NCI-H2171 treated with DMSO at 0.1 percent for 48 hours (cell line): ENCODE data around the gene ALKBH3.
A peak's percentile ranks its signal among the peaks of the same experiment; 100 is the strongest.

Experiments used
- DNase-seq: peaks from one replicate; lab custom pipeline; 2025; lab: John Stamatoyannopoulos, UW

The ALKBH3 gene

DNA sequence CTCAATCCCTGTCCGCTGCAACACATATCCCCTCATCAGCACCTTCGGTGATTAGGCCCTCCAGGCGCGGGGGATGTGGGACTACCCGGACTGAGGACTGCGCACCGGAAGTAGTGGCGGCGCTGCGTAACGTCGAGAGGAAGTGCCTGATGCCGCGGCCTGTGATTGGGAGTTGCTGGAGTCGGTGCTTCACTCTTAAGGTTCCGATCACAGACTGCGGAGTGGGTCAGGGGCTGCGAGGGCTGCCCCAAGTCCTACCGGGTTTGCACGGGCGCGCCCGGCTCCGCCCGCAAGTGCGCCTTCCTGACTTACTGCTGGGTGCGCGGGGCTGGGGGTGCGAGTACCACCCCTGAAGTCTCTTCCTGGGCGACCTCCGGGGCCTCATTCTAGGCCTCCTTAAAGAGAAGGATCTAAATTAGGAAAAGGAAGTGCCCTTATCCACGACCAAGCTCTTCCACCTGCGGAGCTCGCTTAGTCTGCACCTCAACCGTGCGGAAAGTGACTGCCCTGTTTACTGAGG is at the start of gene ALKBH3:
Gene ALKBH3, plus strand, starts transcription at position 192 of the 520 bp plus-strand sequence. CDS start 1,822 bp downstream, outside the sequence.
- peak; percentile 98 for DNase-seq

DNA sequence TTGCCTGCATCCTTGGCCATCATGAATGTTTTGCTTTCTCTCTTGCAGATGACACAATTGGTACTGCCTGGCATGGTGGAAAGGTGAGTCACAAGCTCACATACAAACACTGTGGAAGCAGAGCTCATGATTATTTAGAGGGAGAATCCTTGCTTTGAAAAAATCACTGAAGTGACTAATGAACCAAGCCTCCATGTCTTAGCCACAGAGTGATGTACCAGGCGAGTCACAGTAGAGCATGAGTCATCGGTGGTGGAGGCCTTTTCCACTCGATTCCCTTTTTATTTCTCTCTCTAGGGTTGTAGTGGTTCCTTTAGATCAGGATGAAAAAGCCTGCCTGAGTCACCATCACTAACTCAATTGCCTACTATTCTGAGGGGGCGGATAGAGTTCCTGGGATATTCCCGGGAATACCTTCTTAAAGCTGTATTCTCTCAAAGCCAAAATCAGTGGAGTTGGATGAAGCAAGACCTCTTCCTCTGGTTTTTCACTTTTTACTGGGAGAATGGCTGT is 49.6 kb upstream of the ALKBH3 start:
- DNase-seq, result no peak

DNA sequence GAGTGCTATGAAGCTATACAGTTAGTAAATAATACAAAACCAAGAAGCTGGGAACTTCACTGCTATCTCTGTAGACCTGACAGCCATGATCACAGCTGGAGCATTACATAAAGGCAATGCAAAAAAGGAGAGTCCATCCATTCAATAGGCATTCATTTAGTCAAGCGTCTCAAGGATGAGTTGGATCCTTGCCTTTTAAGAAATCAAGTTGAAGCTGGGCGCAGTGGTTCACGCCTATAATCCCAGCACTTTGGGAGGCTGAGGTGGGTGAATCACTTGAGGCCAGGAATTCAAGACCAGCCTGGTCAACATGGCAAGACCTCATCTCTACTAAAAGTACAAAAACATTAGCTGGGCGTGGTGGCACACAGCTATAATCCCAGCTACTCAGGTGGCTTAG is 48.1 kb upstream of the ALKBH3 start:
- no peak for DNase-seq

DNA sequence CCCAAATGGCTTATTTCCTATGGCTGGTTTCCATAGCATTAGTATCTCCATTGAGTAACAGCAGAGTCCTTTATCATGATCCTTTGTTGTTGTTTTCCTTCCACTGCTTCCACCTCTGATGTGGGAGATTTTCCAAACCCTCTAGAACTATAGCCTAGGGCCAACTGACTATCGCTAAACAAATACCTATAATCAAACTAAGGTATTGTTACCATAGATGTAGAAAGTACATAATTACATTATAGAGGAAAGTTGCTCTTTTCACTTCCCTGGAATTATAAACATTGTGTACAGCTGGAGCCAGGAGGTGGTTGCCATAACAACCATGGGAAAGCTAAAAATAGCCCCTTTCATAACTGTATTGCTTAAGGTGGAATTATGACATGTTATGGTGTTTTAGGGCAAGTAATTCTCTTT is 47.0 kb upstream of the ALKBH3 start:
- peak; percentile 28 for DNase-seq

DNA sequence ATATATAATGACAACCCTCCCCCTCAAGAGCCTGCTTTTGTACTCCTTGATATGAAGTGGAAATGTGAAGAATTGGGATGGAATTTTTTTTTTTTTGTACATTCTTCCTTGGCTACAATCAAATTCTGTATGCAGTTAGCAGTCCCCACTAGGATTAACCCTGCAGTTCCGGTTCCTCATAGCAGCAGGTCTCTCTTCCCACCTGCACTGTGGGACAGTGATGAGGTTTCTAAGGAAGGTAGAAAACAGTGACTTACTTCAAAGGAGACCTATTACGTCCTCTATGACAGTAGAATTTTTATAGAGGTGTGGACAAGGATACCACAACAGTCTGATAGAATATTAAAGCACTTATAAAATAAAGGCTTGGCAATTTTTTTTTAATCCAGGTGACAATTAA is 46.3 kb upstream of the ALKBH3 start:
- no peak for DNase-seq

DNA sequence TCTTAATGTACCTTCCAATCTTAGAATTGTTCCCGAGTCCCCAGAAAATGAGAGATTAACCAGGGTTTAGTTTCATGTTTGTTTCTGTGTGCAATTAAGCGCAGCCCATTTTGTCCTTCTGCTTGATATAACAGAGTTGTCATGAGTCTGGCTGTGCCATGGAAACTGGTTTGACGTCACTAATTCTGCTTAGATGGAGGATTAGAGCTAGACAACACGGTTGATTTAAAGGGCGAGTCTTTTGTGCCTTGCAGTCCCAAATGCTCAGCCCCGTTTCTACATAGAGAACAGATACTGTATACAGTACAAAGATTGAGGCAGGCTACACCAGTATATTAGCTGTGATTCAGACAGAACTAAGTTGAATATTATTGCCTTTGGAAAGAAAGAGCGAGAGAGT is 45.5 kb upstream of the ALKBH3 start:
- no peak for DNase-seq

DNA sequence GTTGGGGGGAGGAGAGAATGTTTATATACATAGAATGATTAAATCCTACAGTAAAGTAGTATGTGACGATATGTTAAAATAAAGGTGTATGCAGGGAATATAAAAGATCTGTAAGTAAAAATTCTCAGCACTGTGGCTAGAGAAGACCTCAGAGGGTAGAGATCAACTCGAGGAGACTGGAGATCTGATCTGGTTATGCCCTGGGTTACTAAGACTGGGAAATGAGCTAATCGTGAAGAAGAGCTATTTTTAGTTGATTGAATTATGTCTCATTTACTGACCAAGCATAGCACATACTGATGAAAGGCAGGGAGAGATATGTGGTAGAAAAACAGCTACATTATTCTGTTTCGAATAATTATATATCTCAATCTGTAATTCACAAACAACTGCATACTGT is 42.8 kb upstream of the ALKBH3 start:
- DNase-seq, result no peak

DNA sequence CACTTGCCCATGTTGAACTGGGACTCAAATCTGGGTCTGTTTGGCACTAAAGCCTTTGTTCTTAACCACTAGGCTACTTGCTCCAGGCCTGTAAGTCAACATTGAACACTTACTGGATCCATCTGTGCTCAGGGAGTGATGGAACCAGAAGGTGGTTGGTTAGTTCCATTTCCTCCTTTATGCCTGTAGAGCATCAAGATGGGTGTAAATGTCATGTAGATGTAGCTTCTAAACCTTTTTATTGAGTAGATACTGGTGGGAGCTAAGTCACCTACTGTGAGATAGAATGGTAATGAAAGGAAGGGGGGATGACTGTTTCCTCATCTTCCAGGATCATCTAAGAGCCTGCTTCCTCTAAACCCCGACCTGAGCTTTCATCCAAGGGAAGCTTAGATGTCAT is 38.6 kb upstream of the ALKBH3 start:
- DNase-seq, result no peak

DNA sequence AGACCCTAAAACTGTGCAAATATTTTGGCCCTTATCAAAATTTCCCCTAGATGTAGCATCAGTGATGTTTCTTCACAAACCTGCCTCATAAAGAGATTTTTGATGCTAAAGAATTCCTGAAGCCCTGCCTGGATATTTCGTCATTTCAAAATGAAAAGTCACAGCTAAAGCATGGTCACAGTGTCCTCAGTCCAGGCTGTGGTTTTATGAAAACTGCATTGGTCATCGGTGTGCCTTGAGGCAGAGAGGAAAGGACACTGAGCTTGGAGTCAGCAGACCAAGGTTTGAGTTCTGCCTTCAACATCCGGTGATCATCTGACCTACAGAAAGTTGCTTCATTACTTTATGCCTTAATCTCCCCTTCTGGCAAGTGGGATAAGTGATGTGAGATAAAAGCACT is 34.8 kb upstream of the ALKBH3 start:
- no peak for DNase-seq

DNA sequence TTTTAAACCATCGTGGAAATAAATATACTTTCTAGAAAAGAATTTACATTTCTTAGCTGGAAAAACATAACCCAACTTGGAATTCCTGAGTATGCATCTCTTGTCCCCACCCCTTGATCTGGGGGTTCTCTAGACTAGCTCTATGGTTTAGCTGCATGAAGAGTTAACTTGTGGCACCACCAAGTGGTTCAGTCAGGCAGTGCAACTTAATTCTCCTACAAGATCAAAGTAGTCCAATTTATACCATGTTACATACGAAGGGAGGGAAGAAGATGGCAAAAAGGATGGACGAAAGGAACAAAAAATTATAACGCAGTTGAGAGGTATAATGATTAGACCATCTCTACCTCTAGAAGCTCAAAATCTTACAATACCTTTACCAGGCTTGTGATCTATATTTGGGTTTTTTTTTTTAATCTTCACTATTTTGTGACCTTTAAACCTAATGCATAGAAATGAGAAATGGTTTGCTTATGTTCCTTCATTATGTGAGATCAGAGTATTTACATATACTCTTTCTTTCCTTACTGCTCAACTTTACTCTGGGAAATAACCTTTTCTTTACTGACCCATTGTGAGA is 28.5 kb upstream of the ALKBH3 start:
- peak; percentile 56 for DNase-seq

DNA sequence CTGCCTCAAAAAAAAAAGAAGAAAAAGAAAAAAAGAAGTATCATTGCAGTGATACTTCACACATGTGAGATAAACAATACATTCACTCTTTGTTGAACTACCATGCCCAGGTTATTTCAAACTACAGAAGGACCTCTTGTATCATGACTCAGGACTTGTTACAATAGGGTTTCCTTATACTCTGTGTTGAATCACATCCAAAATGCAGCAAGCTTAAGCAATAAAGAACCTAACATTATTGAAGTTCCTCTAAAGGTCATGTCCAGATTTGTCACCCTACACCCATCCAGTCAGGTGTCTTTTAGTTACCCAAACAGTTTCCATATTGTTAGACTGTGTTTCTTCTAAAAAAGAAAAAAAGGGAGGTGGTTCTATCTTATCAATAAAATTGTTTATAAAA is 26.9 kb upstream of the ALKBH3 start:
- DNase-seq, result no peak

DNA sequence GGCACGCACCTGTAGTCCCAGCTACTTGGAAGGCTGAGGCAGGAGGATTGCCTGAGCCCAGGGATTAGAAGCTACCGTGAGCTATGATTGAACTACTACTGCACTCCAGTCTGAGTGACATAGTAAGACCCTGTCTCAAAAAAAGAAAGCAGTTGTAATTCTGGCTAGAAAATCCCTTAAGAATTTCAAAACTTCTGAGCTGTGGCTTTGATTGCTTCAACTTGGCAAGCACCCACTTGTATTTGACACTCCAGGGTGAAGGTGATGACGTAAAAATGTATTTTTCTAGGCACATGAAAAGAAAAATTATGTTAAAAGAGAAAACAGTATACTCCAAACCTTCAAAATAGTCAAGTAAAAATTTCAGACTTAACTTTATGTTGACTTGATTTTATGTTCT is 23.6 kb upstream of the ALKBH3 start:
- DNase-seq, result no peak

DNA sequence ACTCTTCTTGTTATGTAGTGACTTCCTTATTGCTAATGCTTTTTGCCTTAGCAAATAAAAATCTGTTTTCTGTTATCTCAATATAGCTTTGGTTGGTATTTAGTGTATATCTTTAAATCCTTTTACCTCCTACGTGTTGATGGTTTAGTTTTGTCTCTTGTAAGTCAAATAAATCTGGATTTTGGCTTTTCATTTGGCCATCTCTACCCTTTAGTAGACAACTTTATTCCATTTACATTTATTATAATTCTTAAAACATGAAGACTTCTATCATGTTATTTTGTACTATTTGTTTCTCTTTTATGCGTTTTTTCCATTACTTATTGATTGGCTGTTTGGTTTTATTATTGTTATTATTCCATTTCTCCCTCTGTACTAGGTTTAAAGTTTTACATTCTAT is 19.5 kb upstream of the ALKBH3 start:
- DNase-seq, result no peak

DNA sequence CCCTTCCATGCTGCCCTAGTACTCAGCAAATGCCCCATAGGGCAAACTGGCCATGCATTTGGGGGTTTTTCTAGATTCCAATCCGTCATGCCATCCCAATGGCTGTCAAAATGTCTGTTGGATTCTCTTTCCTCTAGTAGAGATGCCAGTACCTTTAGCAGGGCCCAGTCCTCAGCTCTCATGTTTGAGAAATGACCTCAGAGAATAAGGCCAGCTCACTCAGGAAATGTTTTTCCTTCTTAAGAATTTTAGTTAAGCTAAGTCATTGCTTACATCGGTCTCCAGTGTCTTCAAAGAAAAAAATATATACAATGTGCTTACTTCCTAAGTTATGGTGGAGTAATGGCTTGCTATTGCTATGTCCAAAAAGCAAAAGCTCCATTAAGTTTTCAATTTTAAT is 14.1 kb upstream of the ALKBH3 start:
- no peak for DNase-seq

DNA sequence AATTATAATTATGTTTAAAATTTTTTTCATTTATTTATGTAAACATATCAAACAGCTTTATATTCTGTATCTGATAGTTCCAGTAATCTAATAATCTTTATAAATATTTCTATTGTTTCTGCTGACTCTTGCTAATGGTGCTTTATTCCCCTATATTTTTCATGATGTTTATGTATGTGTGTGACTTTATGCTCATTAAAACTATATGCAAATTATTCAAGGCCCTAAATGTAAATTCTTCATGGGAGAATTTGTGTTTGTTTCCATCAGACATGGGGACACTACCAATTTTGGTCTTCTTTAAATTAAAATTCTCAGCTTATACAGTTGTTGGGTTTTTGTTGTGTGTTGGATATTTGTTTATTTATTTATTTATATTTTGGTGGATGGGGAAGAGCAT is 13.7 kb upstream of the ALKBH3 start:
- no peak for DNase-seq

DNA sequence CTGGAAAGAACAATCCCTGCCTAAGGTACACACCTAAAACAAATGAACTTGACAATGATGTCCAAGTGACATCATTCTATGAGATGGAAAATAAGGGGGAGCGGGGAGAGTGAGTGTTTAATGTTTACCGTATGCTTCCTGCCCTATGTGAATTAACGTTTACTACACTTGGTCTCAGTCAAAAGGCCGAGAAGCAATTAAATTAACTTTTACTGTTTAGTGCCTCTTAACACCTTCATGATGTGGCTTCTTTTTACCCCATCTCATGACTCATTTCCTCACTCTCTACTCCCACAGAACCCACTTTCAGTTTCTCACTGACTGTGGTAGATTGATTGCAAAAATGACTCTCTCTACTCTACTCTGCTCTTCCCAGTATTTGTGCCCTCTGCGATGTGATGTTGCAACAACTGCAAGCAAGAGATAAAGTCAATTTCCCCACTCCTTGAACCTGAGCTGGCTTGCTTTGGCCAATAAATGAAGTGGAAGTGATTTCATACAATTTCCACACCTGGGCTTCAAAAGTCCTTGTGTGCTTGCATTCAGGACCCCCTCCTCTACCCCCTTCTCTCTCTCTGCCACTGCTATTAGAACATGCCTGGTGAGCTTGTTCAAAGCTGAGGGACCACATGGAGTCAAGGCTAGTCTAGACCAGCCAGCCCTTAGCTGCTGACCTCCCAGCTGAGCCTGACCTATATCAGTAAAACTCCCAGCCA is 11.6 kb upstream of the ALKBH3 start:
- DNase-seq, result no peak

DNA sequence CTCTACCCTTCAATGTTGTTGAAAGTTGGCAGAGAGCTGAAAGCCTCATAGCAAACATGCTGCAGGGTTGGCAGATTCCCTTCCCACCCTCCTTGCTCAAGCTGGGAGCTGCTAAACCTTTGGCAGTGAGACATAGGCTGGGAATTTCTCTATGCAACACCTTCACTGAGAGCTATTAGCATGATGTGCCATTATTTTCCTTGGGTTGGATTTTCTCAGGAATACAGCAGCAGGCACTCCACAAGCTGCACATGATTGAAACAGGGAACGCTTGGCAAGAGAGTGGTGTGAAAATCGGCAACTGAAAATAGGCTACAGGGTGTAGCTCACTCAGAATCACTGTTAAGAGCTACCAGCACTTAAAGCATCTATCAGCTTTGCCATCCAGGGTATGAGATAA is 9.6 kb upstream of the ALKBH3 start:
- DNase-seq, result no peak

DNA sequence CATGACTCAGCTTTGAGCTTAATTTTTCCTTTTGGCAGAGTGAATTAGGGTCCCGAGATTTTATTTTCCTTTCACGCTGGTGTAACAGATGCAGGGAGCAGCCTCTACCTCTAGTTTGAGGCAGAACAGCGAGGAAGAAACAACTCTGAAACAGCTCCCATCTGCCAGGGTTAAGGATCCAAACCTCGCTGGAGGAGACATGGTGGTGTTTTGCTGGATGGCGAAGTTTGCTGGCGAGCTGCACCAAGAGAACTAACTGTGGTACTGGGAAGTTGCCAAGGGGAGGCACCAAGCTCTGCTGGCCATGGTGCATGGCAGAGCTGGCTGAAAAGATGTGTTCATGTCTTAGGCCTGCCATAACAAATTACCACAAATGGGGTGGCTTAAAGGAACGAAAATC is 7.6 kb upstream of the ALKBH3 start:
- no peak for DNase-seq

DNA sequence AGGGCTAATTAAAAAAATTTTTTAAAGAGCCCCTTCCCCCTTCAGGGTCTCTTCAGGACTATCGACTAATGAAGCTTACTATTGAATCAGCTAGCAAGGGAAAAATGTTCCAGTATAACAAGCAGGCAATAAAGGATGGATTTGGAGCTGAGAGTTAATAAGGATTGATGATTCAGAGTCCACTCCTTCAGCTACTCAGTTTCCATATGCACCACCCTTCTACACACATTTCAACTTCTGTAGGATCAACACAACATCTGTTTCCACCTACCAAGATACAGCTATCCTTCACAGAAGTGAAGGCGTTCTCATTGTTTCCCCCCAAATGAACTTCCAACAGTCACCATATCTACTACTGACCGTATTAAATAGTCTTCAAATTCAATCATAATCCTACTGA is 6.6 kb upstream of the ALKBH3 start:
- DNase-seq, result no peak

DNA sequence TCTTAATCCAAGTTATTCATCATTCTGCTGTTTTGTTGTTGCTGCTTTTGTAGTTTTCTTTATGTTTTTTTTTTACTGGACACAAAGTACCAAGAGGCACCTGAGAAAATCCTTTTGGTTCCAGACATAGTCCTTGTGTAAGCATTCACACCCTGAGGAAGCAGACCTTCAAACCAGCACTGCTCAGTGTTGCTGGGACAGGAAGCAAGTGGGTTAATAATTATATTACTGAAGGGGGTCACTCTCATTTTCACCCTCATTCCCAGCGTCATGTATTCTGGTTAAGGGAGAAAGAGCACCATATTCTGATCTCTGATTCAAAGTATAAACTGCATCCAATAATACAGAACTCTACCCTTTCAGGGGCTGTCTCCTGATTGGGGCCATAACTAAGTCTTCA is 5.9 kb upstream of the ALKBH3 start:
- no peak for DNase-seq

DNA sequence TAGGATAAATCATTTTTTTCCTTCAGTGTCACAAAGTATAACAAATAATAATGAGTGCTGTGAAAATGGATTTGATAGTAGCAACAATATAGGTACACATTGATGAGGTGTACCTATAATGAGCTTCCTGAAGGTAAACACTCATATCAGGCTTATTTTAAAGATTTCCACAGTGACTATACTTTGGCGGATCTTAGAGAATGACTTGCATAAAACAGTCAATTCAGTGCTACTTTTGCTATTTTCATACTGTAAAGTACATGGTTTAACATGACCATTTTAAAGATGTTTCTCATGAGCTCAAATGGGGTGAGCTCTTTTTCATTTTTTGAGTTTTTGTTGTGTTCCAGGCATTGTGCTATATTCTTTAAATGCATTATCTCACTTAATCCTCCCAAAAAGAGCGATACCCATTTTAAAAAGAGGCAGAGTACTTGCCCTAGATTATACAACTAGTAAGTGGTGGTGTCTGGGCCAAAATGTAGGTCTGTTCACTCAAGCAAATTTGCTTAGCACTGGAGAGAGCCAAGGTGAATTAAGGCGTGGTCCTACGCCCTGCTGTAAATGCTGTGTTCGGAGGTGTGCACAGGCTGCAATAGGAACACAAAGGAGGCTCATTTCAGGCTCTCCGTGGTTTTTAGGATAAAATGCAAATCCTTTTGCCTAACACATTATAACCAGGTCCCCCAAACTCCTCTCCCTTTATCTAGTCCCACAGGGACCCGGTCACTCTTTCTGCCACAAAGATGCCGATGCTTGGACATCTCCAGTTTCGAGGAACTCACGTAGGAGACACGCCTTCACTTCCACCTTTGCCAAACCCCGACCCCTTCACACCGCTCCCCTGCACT is 617 bp upstream of the ALKBH3 start:
- DNase-seq, result no peak

DNA sequence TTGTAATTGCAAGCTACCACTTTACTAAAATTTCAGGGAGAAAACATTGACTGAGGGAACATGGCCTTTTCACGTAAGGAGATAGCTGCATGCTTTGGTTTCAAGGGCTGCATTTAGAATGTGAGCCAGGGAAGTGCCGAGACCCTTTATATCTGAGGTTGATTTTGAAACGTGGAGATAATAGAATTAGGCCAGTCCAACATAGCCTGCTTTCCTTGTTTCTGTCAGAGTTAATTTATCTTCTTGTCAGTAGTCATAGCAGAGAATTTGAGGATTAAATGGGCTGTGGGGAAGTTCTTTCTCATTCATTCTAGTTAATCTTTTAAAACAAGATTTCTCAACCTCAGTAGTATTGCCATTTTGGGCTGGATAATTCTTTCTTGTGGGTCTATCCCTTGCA is 12.2 kb downstream of the ALKBH3 start:
- DNase-seq, result no peak

DNA sequence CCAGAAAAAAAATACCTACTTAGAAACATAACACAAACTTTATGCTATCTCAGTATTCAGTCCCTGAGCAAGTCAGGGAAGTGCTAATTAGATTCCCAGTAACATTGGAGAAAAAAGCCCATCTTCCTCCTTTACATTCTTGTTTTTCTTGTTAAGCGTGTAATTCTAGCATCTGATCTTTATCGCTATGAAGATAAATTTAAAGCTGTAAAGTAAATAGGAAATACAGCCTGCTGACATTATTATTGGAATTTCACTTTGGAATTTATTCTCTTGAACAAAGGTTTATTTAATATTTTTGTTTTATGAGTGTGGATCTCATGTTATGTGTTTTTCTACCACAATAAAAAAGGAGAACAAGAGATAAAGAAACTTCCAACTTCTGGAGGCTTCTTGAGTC is 13.9 kb downstream of the ALKBH3 start:
- DNase-seq, result no peak
